H1 (cell line): Measurements from ENCODE around the gene NEDD4. TPM values are rescaled to one million over a fixed set of nuclear protein-coding genes. Genes with fewer than 3 reads are reported as not detected.

ENCODE experiments used
- CTCF ChIA-PET: fragments of 300-600 bp; sonication (Branson Sonifier 250); formaldehyde crosslinking; loops from one replicate; lab custom pipeline; 2021; ENCODE audit not compliant: partially characterized antibody; lab: Charles Lee
- POLR2A ChIA-PET: fragments of 300-600 bp; sonication (Branson Sonifier 250); formaldehyde crosslinking; loops from one replicate; lab custom pipeline; 2021; ENCODE audit warnings: inconsistent platforms; ENCODE audit not compliant: partially characterized antibody; lab: Charles Lee
- DNase-seq, 2 experiments: peaks; one replicate each; pipeline versions ENCODE4 v3.0.0 to v3.0.0-alpha.2; 2010 to 2022; ENCODE audit warnings: low spot score in 2 of 2, low read depth in 1 of 2, mixed read lengths in 1 of 2
- FAIRE-seq: peaks from 2 replicates; lab custom pipeline; 2011; peaks lifted over from hg19 to GRCh38; lab: Jason Lieb, UNC
- H2AFZ ChIP-seq: 2 replicates; pipeline ENCODE4 v1.8.1; 2012; ENCODE audit warnings: low read length, inconsistent platforms
- H2AK5ac ChIP-seq: 2 replicates; pipeline ENCODE4 v1.6.1; 2013; ENCODE audit warnings: low read depth, low read length
- H2BK120ac ChIP-seq: replicated peaks from 2 replicates; pipeline ENCODE3; 2013; ENCODE audit warnings: low read depth, low read length, inconsistent platforms
- H2BK12ac ChIP-seq: 2 replicates; pipeline ENCODE4 v1.6.1; 2013; ENCODE audit warnings: low read depth, low read length
- H2BK15ac ChIP-seq: 2 replicates; pipeline ENCODE4 v1.6.1; 2013; ENCODE audit warnings: low read length
- H2BK20ac ChIP-seq: 2 replicates; pipeline ENCODE4 v1.6.1; 2013; ENCODE audit warnings: low read length
- H2BK5ac ChIP-seq: 2 replicates; pipeline ENCODE4 v1.6.1; 2013; ENCODE audit warnings: low read depth, low read length
- H3K14ac ChIP-seq: 2 replicates; pipeline ENCODE4 v1.6.1; 2013; ENCODE audit warnings: inconsistent platforms; ENCODE audit not compliant: insufficient read length
- H3K18ac ChIP-seq: 2 replicates; pipeline ENCODE4 v1.6.1; 2013; ENCODE audit warnings: low read length; ENCODE audit errors: extremely low read depth
- H3K23ac ChIP-seq: 2 replicates; pipeline ENCODE4 v1.6.1; 2013; ENCODE audit warnings: inconsistent platforms; ENCODE audit not compliant: insufficient read length
- H3K23me2 ChIP-seq: 2 replicates; pipeline ENCODE4 v1.6.1; 2013; ENCODE audit warnings: low read depth, low read length
- H3K27ac ChIP-seq: 2 replicates; pipeline ENCODE4 v1.6.1; 2011; ENCODE audit warnings: low read depth, low read length, inconsistent platforms
- H3K27me3 ChIP-seq, 4 experiments: replicated peaks in 1 of 4; 1 replicate in 1 of 4; 2 replicates in 3 of 4; pipeline versions ENCODE4 v1.6.1 to v1.8.1; 2011 to 2013; ENCODE audit warnings: low read length in 3 of 4, mild to moderate bottlenecking in 3 of 4, inconsistent platforms in 2 of 4, mixed read lengths in 2 of 4, moderate library complexity in 1 of 4; ENCODE audit not compliant: control insufficient read depth in 3 of 4, insufficient read depth in 3 of 4; ENCODE audit errors: extremely low read depth in 1 of 4
- H3K36me3 ChIP-seq, 4 experiments: 2 replicates each; pipeline versions ENCODE4 v1.6.1 to v1.8.1; 2011 to 2013; ENCODE audit warnings: mild to moderate bottlenecking in 4 of 4, low read length in 3 of 4, moderate library complexity in 2 of 4, control low read depth in 1 of 4, inconsistent platforms in 1 of 4; ENCODE audit not compliant: insufficient read depth in 4 of 4, control insufficient read depth in 2 of 4
- H3K4ac ChIP-seq: replicated peaks from 2 replicates; pipeline ENCODE3; 2013; ENCODE audit warnings: low read length, low read depth, mixed read lengths, inconsistent platforms; ENCODE audit not compliant: insufficient read length
- H3K4me1 ChIP-seq, 4 experiments: replicated peaks in 1 of 4; 1 replicate in 1 of 4; 2 replicates in 3 of 4; pipeline versions ENCODE4 v1.6.1 to v1.8.1; 2011 to 2013; ENCODE audit warnings: low read length in 3 of 4, inconsistent platforms in 2 of 4, mixed read lengths in 1 of 4; ENCODE audit not compliant: insufficient read depth in 4 of 4, control insufficient read depth in 3 of 4
- H3K4me2 ChIP-seq, 2 experiments: 2 replicates each; pipeline versions ENCODE4 v1.6.1 to v1.8.1; 2011 to 2013; ENCODE audit warnings: low read depth in 2 of 2, low read length in 2 of 2, control low read depth in 1 of 2, inconsistent platforms in 1 of 2, mild to moderate bottlenecking in 1 of 2; ENCODE audit not compliant: insufficient read depth in 1 of 2
- H3K4me3 ChIP-seq, 4 experiments: fragments of 200-600, 300-600 bp in 1 of 4; sonication (generic), shearing (Covaris generic), sonication (Bioruptor Twin) in 1 of 4; 2 replicates each; pipeline versions ENCODE4 v1.5.1 to v1.8.1; 2011 to 2016; ENCODE audit warnings: low read length in 4 of 4, low read depth in 3 of 4, control low read depth in 2 of 4, inconsistent platforms in 2 of 4, mild to moderate bottlenecking in 2 of 4, mixed read lengths in 1 of 4, moderate library complexity in 1 of 4; ENCODE audit not compliant: insufficient read depth in 2 of 4; ENCODE audit errors: extremely low read depth in 1 of 4
- H3K56ac ChIP-seq: replicated peaks from 2 replicates; pipeline ENCODE3; 2013; ENCODE audit warnings: low read depth, mild to moderate bottlenecking, mixed read lengths, low read length, inconsistent platforms; ENCODE audit not compliant: insufficient read length
- H3K79me1 ChIP-seq: 2 replicates; pipeline ENCODE4 v1.6.1; 2013; ENCODE audit warnings: low read depth, low read length, control low read depth
- H3K79me2 ChIP-seq, 2 experiments: 2 replicates each; pipeline versions ENCODE4 v1.6.1 to v1.8.1; 2012 to 2013; ENCODE audit warnings: low read length in 2 of 2, mild to moderate bottlenecking in 2 of 2, inconsistent platforms in 1 of 2; ENCODE audit not compliant: insufficient read depth in 2 of 2, control insufficient read depth in 1 of 2
- H3K9ac ChIP-seq, 4 experiments: replicated peaks in 1 of 4; 1 replicate in 1 of 4; 2 replicates in 3 of 4; pipeline versions ENCODE4 v1.6.1 to v1.8.1; 2011 to 2013; ENCODE audit warnings: low read depth in 3 of 4, low read length in 3 of 4, control low read depth in 2 of 4, mild to moderate bottlenecking in 2 of 4, moderate library complexity in 2 of 4, inconsistent platforms in 1 of 4; ENCODE audit errors: extremely low read depth in 1 of 4
- H3K9me3 ChIP-seq, 2 experiments: 2 replicates each; pipeline versions ENCODE4 v1.6.1 to v1.8.1; 2012 to 2013; ENCODE audit warnings: mild to moderate bottlenecking in 2 of 2, moderate library complexity in 2 of 2, control low read depth in 1 of 2, inconsistent platforms in 1 of 2, low read depth in 1 of 2, low read length in 1 of 2, mixed read lengths in 1 of 2; ENCODE audit not compliant: insufficient read depth in 2 of 2
- H4K20me1 ChIP-seq, 2 experiments: replicated peaks in 1 of 2; 2 replicates each; pipeline versions ENCODE3 to v1.8.1; 2011 to 2013; ENCODE audit warnings: inconsistent platforms in 2 of 2, low read length in 2 of 2, mild to moderate bottlenecking in 1 of 2; ENCODE audit not compliant: insufficient read depth in 2 of 2, control insufficient read depth in 1 of 2
- H4K5ac ChIP-seq: 2 replicates; pipeline ENCODE4 v1.6.1; 2013; ENCODE audit warnings: low read length, low read depth, mixed read lengths, inconsistent platforms; ENCODE audit not compliant: insufficient read length
- H4K8ac ChIP-seq: 2 replicates; pipeline ENCODE4 v1.8.0; 2013; ENCODE audit warnings: mild to moderate bottlenecking, moderate library complexity, low read length, inconsistent platforms; ENCODE audit not compliant: insufficient read depth; ENCODE audit errors: extremely low read depth
- H4K91ac ChIP-seq: replicated peaks from 2 replicates; pipeline ENCODE3; 2013; ENCODE audit warnings: low read length, mixed read lengths, inconsistent platforms; ENCODE audit not compliant: insufficient read length
- HDAC2 ChIP-seq, 2 experiments: fragments of 300-600 bp in 1 of 2; sonication (generic) in 1 of 2; IDR thresholded peaks; 2 replicates each; pipeline ENCODE4 v1.6.1; 2011 to 2012; ENCODE audit warnings: low read depth in 2 of 2, low read length in 2 of 2, mild to moderate bottlenecking in 2 of 2, moderate library complexity in 2 of 2, borderline replicate concordance in 1 of 2, inconsistent platforms in 1 of 2
- RAD21 ChIP-seq, 2 experiments: IDR thresholded peaks in 1 of 2; conservative IDR thresholded peaks in 1 of 2; 2 replicates each; pipeline ENCODE4 v1.6.1; 2011; ENCODE audit warnings: low read depth in 2 of 2, low read length in 2 of 2, improper control_type of control experiment in 1 of 2, inconsistent platforms in 1 of 2, mild to moderate bottlenecking in 1 of 2, moderate library complexity in 1 of 2
- WGBS, 2 experiments: shearing (Covaris generic) in 1 of 2; methylation state at CpG; one replicate each; pipeline versions ENCODE4 v1.1.6 to v1.1.7; 2013 to 2015; ENCODE audit warnings: low lambda C conversion rate in 2 of 2, mixed read lengths in 2 of 2, inconsistent platforms in 1 of 2, low coverage in 1 of 2, missing lambda C conversion rate in 1 of 2; ENCODE audit not compliant: insufficient replicate concordance in 2 of 2, insufficient coverage in 1 of 2, insufficient read length in 1 of 2; ENCODE audit errors: extremely low coverage in 1 of 2, missing lambda C conversion rate in 1 of 2; 5-methylcytosine and 5-hydroxymethylcytosine counted together
- polyA plus RNA-seq, 7 experiments: library from polyadenylated mRNA; depleted of rRNA in 3 of 7; stranded (reverse) in 5 of 7; unstranded in 2 of 7; fragments of >200 nt in 5 of 7; fragments of 200-250 nt in 2 of 7; gene quantifications; 1 replicate in 5 of 7; 2 replicates in 1 of 7; 4 replicates in 1 of 7; pipeline versions ENCODE4 v1.2.1 to v1.2.3, GENCODE V29; 2011 to 2013; ENCODE audit warnings: missing spikeins in 2 of 7, mixed read lengths in 2 of 7
- total RNA-seq: library from RNA; stranded (reverse); fragmentation: NEBNext Ultra II Directional; extraction: Animal tissue kit (Norgen Biotek cat#: 25700); gene quantifications from 2 replicates; pipeline ENCODE4 v1.2.1, GENCODE V29; 2021

The NEDD4 gene
- total and polyA plus RNA-seq, 2 of the 8 experiments (the other 6 are each of a cell fraction or from before 2014, with no cell fraction given): 0.95 to 3.9 TPM

DNA sequence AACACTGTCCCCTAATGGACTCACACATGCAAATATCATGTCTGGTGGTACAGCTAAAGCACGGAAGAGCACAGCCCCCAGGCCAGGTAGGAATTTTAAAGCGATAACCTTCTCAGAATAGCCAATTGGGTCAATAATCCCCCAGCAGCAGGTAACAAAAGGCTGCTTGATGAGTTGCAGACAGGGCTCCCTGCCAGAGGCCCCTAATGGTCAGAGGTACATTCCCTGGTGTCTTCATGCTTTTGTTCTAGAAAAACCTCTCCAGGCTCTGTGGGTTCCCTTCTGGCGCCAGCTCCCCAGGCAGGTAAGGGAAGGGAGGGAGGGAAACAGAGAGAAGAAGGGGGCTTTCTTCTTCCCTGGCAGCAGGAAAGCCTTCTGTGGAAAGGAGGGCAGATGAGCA lies 207.1 kb downstream of the NEDD4 start:
- H3K4me2 ChIP-seq: peak overlapping the region; percentile 5 to 11; a peak in 1 of 4 replicates
- H2BK12ac ChIP-seq: no peak overlapping the region
- CTCF ChIA-PET: interaction anchor here (0.7 to 7.9 kb wide), 8 partner anchors 10 to 138 kb away, joined by 3 to 110 read pairs (median 4); no protein-coding TSS in a partner anchor
- TF ChIP-seq RAD21 (IDR thresholded peaks at IDR 0.05 in 1 of 2, conservative IDR thresholded peaks at IDR 0.05 in 1 of 2; ENCODE audit: low read depth in 2 of 2, low read length in 2 of 2) (no peak), HDAC2 (IDR thresholded peaks at IDR 0.05; ENCODE audit: borderline replicate concordance in 1 of 2, low read depth in 2 of 2, low read length in 2 of 2) (peak in 1 of 2 experiments; percentile 43; a peak in 1 of 4 replicates)
- no peaks in the 10 kb centered on the region for H3K27me3 ChIP-seq
- DNase-seq: no peak
- H3K18ac ChIP-seq: no peak overlapping the region; the same call in 1 of the 2 replicates
- peaks cover 0 to 6% (median 2%) of the 10 kb centered on the region in 4 experiments; a peak in 3 of 7 replicates for H3K4me1 ChIP-seq
- H3K14ac ChIP-seq: no peak overlapping the region
- POLR2A ChIA-PET: no interaction called here
- no peaks in the 10 kb centered on the region for H4K20me1 ChIP-seq
- H3K56ac ChIP-seq: no peak overlapping the region
- no peaks in the 10 kb centered on the region for H3K9me3 ChIP-seq
- no peak overlapping the region for H4K8ac ChIP-seq
- no peak for FAIRE-seq
- H3K79me1 ChIP-seq: no peaks in the 10 kb centered on the region
- no peaks in the 10 kb centered on the region; the same call in 1 of the 2 replicates for H3K23me2 ChIP-seq
- no peak overlapping the region for H3K27ac ChIP-seq
- H4K91ac ChIP-seq: no peak overlapping the region
- H2AK5ac ChIP-seq: no peak overlapping the region
- no peak overlapping the region for H2AFZ ChIP-seq
- H3K4ac ChIP-seq: no peak overlapping the region
- no peak overlapping the region for H2BK5ac ChIP-seq
- H2BK120ac ChIP-seq: no peak overlapping the region
- H3K79me2 ChIP-seq: no peaks in the 10 kb centered on the region
- no peak overlapping the region for H4K5ac ChIP-seq
- H2BK15ac ChIP-seq: no peak overlapping the region
- H3K23ac ChIP-seq: no peak overlapping the region
- no peaks in the 10 kb centered on the region for H3K36me3 ChIP-seq
- H3K4me3 ChIP-seq: no peak overlapping the region
- H3K9ac ChIP-seq: no peak overlapping the region
- 43% methylated on average over 3 of the region's 3 CpGs; no CpG with 5 or more reads in 1 of the 2 experiments for WGBS, 2 experiments
- H2BK20ac ChIP-seq: no peak overlapping the region
